NCI-H1930 (cell line): ENCODE results near the gene NMT2.

Experiments used
- DNase-seq, 2 experiments: peaks; one replicate each; lab custom pipeline; 2025; lab: John Stamatoyannopoulos, UW

Gene NMT2

DNA sequence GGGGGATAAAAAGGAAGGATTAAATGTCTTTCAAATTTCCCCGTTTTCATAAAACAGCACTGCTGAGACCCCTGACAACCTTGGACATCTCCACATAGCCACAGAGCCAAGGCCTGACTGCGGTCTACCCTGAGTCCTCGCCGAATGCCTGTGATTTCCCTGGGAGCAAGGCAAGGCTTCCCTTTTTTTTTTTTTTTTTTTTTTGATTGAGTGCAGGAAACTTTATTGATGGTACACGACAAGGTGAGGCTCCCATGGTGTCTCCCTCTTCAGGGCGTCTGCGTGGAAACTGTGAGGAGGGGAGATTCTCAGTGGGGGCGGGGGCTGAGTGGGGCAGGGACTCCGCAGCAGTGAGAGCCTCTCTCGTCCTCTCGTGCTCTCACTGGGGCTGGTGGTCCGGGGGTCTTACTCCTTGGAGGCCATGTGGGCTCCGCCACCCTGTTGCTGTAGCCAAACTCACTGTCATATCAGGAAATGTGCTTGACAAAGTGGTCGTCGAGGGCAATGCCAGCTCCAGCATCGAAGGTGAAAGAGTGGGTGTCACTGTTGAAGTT is 75.6 kb downstream of the NMT2 start:
- DNase-seq = no peak

DNA sequence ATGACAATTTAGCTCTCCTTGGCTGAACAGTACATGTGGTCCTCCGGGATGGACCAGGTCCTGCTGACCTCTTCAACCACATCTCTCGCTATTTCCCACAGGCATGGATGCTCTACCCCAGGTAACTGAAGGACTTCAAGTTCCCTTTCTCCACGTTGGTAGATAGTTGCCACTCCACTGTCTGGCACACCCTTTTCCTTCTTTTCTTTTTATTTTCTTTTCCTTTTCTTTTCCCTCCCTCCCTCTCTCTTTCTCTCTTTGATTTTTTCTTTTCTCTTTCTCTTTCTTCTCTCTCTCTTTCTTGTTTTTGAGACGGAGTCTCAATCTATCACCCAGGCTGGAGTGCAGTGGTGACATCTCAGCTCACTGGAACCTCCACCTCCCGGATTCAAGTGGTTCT is 77.1 kb downstream of the NMT2 start:
- DNase-seq = no peak

DNA sequence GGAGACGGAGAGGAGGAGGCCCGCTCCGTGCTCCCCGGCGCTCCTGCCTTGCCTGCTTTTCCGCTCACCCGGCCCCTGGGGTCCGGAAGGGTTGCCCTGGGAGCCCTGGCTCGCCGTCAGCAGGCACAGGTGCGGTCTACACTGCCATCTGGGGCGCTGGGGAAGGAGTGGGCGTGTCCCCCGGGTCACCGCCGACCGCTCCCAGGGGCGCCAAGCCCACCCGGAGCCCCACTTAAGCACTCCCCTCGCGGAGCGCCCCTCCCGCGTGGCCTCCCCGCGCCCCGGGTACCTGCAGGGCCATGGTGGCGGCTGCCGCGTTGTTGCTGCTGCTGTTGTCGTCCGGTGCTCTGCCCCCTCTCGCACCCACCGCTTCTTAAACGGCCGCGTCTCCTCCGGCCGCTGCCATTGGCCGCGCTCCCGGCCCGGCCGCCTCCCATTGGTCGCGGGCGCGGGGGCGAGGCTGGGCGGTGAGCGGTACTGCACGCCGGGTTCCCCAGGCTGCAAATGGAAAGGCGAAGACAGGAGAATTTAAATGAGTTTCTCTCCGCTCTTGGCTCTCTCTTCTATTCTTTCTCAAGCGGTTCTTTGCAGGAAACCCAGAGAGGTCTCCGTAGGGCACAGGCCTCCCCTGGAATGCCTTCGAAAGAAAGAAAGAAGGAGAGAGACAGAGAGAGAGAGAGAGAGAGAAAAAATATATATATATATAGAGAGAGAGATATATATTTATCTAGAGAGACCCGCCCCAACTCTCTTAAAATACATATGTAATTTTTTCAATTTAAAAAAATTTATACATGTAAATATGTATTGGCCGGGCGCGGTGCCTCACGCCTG is 79.8 kb downstream of the NMT2 start, which contains the start of gene ACBD7:
Gene ACBD7 (minus strand): TSS at position 349 of the 834 bp plus-strand sequence. CDS start 48 bp downstream, at position 301.
- DNase-seq = peak; percentile 55 to 58

DNA sequence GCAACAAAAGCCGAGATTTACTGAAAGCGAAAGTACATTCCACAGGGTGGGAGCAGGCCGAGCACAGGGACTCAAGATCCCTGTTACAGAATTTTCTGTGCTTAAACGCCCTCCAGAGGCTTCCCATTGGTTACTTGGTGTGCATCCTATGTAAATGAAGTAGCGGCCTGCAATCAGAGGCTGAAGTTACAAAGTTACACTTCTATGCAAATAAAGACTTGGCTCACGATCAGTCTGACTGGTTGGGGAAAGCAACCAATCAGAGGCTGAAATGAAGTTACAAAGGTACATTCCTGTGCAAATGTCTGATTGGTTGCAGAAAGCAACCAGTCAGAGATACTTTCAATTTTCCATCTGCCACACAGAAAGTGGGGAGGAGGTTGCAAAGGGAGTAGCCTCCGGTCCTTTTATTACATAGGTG is 84.0 kb downstream of the NMT2 start:
- DNase-seq = no peak

DNA sequence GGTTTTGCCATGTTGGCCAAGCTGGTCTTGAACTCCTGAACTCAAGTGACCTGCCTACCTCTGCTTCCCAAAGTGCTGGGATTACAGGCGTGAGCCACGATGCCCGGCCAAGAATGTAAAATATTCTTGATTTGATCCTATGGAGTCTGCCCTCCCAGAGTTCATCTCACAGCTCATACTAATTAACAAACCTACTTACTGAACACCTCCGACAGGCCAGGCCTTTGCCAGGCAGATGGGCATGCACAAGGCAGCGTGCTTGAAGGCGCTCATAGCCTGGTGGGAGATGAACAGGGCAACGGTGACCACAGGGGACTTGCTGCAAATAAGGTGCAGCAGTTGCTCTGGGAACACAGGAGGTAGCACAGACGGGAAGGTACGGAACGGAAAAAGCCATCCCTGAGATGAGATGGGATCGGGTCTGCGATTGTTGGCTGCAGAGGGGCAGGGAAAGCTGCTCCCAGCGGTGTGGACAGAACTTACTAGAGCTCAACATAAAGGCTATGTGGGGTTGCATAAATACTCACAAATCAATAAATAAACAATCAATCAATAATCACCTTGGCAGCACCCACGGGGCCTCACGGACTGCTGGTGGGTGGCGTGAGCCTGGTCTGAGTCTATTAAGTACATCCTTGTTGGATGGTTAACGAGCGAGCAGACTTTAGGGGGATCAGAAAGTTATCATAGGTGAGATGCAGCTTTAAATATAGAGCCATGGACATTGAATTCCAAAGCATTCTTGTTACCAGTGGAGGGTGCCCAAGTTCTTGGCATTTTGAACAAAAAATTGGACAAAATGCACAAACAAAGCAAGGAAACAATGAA is 84.6 kb downstream of the NMT2 start:
- no peak for DNase-seq

DNA sequence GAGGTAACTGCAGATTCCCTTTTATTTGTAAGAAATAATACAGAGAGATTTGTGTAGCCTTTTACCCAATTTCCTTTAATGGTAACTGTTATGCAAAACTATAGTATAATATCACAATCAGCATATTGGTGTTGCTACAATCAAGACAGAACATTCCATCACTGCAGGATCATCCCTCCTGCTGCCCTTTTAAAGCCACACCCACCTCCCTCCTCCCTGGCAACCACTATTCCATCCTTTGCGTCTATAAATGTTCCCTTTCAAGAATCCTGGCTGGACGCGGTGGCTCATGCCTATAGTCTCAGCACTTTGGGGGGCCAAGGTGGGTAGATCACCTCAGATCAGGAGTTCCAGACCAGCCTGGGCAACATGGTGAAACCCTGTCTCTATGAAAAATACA is 93.1 kb downstream of the NMT2 start:
- no peak for DNase-seq

DNA sequence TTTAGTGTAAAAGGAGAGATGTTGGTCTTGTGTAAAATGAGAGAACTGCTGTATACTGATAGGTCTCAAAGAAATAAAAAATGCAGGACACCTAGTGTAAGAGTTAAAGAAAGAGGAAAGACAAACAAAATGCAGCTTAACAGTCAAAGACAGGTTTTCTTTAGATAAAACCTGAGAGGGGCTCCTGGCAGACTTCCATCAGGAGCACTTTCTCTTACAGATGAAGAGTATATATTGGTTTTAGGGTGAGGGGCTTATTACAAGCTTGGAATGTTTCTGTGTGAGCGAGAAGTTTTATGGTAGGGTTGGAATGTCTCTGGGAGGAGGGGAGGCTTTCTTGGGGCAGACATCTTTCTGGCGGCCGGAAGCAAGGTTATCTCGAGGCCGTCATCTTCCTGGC is 96.1 kb downstream of the NMT2 start:
- no peak for DNase-seq

DNA sequence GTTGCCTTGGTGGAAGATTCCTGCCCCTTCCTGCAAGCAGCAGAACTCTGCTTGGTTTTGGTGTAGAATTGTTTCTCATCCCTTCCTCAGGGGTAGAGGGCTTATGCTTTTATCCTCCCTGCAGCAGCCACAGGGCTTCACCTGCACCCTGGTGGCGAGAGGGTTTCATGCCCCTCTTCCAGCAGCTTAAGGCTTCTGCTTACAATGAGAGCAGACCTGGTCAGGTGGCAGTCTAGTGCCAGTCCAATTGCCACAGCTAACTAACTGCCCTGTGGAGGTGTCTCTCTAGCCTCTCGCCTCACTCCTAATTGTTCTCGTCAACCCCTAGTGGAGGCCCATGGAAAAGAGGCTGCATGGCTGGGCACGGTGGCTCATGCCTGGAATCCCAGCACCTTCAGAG is 99.3 kb downstream of the NMT2 start:
- no peak for DNase-seq

DNA sequence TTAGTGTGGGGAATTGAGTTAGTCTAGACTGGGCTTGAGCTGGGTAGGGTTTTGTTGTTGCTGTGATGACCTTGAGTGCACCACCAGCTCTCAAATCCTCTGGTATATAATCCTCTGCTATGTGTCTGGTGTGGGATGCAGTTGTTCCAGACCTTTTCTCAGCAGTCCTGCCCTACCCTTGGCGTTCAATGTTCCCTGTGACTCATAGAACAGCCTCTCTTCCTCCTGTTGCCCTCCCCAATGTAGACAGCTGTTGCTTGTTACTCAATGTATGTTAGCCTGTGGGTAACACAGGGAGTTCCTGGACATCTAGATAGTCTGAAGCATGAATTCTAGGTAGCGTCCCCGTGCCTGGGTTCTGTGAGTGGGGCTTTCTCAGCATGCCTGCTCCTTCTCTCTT is 99.7 kb downstream of the NMT2 start:
- DNase-seq = no peak

DNA sequence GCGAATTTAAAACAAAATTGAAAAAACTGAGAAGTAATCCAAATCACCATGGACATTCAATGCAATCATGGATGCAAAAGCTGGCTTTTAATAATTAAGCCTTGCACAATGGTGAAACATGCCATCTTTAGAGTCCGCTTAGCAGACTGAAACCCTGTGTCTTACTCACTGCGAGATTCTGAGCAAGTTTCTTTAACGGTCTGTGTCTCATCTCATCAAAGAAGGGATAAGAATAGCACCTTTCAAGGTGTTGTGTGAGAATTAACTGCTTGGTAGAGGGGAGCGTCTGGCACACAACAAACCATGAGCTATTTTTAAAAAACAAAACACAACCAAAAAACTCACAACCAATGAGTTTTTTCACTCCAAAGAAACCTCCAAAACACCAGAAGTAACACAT is 101.3 kb downstream of the NMT2 start:
- DNase-seq = no peak

DNA sequence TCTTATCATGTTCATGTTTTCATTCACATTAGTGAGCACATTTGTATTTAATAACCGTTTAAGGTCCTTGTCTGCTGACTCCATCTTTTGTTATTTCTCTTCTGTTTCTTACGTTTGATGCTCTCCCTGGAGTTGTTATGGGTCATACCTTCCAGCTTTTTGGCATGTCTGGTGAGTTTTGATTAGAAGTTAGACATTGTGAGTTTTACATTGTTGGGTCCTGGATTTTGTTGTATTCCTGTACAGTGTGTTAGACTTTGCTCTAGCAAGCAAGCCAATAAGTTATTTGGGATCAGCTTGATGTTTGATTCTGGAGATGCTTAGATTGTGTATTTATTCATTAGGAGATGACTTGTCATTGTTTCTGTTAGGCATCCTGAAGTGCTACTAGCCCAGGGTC is 107.9 kb downstream of the NMT2 start:
- DNase-seq = no peak

DNA sequence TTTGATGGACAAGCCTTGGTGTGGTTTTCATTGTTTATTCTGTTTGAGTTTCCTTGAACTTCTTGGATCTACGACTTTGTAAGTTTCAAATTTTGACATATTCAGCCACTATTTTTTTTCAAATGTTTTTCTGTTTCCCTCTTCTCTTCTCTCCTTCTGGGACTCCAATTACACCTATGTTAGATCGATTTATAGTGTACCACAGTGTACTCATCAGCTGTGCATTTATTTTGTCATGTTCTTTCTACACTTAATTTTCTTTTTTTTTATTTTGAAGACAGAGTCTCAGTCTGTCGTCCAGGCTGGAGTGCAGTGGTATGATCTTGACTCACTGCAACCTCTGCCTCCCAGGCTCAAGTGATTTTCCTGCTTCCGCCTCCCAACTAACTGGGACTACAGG is 108.6 kb downstream of the NMT2 start:
- no peak for DNase-seq

DNA sequence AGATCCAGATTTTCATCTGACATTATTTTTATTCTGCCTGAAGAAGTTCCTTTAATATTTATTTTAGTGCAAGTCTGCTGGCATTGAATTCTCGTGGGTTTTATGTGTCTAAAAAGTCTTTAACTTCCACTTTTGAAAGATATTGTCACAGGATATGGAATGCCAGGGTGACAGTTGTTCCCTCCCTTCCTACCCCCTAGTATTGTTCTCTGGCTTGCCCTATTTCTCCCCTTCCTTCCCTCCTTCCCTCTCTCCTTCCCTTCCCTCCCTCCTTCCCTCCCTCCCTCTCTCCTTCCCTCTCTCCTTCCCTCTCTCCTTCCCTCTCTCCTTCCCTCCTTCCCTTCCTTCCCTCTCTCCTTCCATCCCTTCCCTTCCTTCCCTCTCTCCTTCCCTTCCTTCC is 109.8 kb downstream of the NMT2 start:
- DNase-seq = no peak
